Stimulated activated CD8-positive, alpha-beta memory T cell treated with anti-CD3 and anti-CD28 coated beads, Interleukin-15, amount 100 ng/mL, for 1 hour (primary cell): Measurements from ENCODE around the gene CEP112.
"Not testable (repeated sequence)": the region's sequence is repeated elsewhere in the genome, so short reads cannot be mapped to it uniquely, and the experiment has no call there.

ENCODE experiments used
- DNase-seq: peaks from one replicate; pipeline ENCODE4 v3.0.0-alpha.2; 2020; ENCODE audit warnings: low read depth

CEP112 gene

GRCh38 chr17:65732667-65733066, 459.3 kb downstream of the CEP112 start:
- DNase-seq: not testable (repeated sequence)

- DNase-seq: no peak
Measured at GRCh38 chr17:65730711-65731169, 461.2 kb downstream of the CEP112 start.

GRCh38 chr17:65729207-65729606, 462.7 kb downstream of the CEP112 start:
- no peak for DNase-seq

- no peak for DNase-seq
Measured at GRCh38 chr17:65727832-65728231, 464.1 kb downstream of the CEP112 start.

- DNase-seq: no peak
Measured at GRCh38 chr17:65727246-65727645, 464.7 kb downstream of the CEP112 start.

DNA sequence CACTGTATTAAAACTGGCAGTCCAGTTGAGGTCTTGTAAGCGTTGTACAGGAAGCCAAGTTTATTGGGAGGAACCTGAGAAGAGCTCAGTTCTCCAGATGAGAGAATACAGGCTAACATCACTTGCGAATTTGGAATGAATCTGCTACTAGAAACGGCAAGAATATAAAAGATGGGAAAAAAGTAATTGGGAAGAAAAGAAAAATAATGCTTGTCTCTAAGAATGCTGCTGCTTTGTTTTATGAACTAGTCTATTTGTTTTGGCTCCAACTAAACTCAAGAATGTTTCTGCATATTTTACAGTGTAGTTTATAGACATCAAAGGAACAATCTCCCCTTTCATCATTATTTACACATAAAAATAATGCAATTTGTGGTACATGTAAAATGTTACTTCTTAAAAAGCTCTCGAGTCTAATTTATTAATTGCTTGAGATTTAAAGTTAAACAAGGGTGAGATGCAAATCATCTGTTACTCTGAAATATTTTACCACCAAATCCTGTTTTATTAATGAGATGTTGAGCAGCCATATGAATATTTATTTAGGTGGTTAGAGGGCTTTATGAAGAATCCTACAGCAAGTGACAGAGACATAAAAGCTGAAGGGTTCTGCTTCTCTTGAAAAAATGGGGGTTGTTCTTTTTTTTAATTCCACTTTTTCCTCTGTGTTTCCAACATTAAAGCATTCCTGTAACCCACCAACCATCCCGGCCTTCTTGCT, 468.3 kb downstream of the CEP112 start:
- no peak for DNase-seq

GRCh38 chr17:65718601-65719000, 473.3 kb downstream of the CEP112 start:
- DNase-seq: no peak

DNA sequence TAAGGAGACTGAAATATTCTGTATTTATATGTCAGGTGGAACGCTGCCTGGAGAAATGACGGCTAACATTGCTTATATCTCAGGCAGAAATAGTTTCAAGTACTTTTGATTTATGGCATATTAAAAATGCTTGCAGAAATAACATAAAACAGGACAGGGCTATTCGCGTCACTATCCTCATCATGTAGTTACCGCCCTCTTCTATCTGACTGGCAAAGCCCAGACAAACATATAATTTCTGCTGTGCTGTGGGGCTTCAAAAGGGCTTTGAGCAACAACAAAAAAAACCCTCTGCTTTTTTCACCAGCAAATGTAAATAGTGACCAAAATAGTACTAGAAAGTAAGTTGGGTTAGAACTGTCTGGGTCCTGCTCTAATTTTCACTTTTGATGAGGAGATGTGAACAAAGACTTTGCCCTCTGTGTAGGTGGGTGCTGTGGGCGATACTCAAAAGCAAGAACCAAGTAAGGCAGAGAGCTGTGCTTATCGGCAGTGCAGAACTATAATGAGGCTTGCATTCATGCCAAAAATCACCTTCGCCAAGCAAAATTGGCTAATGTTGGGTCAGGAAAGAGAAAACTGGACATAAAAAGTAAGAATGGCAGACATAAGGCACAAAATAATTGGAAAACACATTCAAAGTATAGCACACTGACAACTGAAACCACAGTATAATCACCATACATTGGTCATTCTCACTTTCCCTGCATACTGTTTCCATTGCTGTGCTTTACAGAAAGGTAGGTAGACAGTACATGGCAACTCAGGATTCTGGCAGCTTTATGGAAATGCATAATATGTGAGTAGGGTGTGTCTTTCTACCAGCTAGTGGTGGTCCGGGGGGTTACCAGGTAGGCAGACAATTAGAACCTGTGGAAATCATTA, 479.3 kb downstream of the CEP112 start:
- DNase-seq: no peak

DNA sequence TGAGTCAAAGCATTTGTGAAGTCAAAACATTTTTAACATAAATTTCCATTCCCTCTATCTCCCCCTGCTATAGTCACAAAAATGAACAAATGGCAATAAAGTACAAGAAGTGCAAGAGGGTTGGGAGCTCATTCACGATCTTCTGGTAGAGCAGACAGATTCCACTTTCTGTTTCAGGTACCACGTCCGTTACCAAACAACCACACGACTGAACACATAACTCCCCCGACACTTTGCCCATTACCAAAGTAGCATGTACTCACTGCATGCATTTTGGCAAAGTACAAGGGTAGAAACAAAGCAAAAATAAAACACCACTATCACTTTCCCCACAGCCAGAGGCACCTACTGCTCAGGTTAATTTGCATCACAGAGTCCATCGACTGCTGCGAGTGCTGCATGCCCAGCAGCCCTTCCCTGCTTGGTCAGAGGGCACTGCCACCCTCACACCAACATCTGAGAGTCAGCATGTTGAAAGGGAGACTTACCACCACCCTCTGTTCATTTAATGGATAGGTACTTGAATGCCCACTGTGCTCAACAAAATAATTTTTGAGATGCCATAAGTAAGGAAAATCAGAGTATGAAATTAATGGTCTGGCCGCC, 480.2 kb downstream of the CEP112 start:
- DNase-seq: no peak

GRCh38 chr17:65707780-65708179, 484.2 kb downstream of the CEP112 start:
- no peak for DNase-seq

DNA sequence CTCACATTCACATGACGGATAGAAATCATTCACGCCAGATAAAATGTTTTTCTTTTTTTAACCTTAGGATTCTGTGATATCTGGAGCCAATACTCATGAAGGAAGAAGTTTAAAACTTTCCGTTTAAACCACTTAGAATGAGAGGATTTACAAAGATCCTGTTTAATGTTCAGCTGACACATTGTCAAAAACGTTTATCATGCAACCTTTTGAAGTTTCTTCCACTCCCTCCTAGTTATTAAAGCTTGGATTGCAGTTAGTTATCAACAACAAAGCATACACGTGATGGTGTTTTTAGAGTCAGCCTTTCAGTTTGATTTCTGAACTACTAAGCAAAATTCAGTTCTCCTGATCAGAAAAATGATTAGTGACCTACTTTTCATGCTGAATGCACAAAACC, 487.2 kb downstream of the CEP112 start:
- no peak for DNase-seq

- DNase-seq: no peak
Measured at GRCh38 chr17:65703891-65704290, 488.0 kb downstream of the CEP112 start.

DNA sequence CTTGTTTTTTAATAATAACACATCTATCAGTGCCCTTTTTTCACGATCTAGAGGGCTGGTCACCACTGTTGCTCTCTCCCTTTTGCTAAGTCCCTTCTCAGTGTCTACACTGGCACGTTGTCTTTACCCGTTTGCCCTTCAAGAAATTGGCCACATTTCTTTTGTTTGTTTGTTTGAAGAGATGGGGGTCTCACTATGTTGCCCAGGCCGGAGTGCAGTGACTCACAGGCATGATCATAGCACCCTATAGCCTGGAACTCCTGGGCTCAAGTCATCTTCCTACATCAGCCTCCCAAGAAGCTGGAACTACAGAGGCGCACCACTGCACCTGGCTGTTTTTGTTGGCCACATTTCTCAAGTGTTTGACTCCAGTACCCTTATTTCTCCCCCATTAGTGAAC, 492.5 kb downstream of the CEP112 start:
- no peak for DNase-seq

DNA sequence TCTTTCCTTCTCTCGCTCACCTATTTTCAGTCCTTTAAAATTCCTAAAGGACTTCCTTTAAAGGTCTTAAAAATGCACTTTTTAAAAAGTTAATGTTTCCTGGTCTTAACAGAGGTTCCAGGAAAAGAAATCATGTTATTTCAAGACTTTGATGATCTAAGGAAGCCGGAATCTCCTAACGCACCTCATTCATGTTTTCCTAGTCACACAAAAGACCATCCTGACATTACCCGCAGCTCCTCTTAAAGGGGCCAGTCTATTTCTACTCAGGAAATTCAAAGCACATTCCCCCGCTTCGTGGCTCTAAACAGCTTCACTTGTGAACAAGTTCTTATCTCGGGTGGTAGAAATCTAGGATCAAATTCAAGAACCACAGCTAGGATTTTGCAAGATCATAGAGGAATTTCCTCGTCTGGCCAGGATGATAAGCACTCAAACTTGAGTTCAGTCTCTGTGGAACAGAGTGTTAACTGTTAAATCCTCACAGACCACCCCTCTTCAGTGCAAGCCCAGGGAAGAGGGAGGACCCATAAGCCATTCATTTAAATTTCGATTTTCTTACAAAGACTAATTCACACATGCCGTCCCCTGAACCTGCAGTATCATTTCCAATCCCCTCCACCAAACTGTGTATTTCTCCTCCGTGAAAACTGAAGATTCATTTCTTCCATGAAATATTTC, 493.4 kb downstream of the CEP112 start:
- DNase-seq: no peak

- no peak for DNase-seq
Measured at GRCh38 chr17:65697661-65698060, 494.3 kb downstream of the CEP112 start.

GRCh38 chr17:65696739-65697394, 495.1 kb downstream of the CEP112 start:
- DNase-seq: no peak

DNA sequence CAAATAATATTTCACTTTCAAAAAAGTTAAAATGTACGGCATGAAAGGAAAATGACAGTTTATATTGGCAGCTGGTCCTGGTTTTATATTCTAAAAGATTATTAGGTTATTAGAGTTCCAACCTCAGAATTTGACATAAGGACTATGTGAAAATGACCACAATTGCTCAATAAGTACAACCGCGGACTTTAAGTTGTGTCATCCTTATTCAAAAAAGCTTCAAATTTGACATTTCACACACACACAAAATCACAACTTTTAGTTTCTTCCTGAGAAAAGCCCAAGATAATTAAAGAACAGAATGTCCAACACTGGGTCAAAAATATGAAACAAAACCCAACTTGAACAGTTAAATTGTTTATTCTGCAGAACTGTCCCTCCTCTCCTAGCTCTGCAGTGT, 497.3 kb downstream of the CEP112 start:
- no peak for DNase-seq

- no peak for DNase-seq
Measured at GRCh38 chr17:65690626-65691310, 501.2 kb downstream of the CEP112 start.

DNA sequence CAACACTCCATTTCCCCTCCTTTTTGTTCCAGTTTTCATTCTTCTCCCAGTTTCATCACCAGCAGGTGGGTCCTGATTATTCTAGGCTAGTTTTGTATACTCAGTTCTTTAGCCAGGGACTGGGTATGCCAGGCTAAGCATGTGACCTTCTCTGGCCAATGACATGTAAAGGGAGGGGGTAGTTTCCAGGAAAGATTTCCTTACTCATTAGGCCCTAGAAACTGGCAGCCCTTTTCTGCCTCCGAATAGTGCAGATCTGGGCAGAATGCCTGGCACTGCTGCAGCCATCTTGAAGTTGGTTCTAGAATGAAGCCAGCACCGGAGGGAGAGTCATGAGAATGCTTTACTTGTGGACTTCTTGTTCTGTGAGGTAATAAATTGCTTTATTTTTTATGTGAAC, 503.6 kb downstream of the CEP112 start:
- DNase-seq: no peak

DNA sequence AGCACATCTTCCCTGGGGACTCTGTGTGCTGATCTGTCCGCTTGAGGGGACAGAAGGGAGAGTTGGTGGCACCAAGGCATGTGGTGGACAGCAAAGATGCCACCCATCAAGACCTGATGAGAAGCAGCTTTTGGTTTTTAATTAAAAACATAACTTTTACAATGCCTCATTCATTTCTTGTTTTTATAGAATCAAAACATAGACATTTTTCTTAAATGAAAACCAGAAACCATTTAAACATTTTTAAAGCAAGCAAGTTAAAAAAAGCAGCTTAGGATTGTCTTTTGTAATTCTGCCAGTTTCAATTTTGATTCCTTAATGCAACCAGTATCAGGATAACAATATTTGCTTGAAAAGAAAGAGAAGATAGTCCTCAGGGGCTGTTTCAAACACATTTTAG, 506.8 kb downstream of the CEP112 start:
- no peak for DNase-seq

DNA sequence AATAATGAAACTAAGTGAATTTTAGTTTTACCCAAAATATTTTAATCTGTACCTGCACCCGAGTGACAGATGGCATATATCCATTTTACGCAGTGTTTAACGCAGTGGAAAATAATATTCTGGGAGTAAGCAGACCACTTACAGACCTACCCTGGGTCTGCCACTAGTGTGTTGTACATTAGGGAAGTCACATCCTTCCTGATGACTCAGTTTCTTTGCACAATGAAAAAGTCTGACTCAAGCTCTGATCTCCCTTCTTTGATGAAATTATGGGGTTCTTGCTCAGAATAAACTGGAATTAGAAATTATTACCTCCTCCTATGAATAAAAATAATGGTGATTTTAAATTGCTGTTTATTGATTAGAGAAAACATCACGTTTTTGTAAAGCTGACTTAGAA, 507.3 kb downstream of the CEP112 start:
- no peak for DNase-seq
